ENCODE results near the gene IGLON5.

IGLON5 gene

DNA sequence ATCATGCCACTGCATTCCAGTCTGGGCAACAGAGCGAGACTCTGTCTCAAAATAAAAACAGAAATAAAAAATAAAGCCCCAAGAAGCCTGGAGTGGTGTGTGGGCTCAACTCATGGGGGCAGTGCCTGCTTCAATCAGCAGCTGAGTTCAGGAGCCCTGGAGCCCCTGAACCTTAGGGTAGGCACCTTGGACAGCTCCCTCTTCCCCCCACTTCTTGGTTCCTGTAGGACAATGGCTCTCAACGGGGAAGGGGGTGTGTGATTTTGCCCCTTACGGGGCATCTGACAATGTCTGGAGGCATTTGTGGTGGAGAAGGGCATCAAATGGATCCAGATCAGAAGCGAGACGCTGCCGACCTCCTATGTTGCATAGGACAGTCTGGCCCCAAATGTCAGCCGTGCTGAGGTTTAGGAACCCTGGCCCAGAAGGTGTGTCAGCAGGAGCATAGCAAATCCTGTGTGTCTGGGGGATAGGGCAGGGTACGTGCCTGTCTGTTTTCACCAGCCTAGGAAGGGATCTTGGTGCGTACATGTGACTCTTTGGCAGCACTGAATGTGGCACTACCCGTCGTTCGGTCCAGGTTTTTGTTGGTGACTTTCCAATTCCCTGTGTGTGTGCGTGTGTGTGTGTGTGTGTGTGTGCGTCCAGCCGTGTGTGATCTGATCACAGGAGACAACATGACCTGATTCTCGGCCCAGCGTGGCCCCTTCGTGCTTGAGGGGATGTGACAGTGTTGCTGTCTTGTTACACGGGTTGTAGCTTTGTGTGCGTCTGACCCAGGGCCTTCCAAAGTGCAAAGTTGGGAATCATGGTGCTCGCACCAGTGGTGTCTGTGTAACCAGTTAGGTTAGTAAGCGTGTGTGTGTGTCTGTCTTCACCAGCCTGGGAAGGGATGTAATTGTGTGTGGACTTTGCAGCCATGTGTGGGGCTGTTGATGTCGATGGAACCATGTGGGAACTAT lies 7.5 kb downstream of the IGLON5 start:
- no peak for DNase-seq

GRCh38 chr19:51319649-51320279 lies 8.3 kb downstream of the IGLON5 start:
- no peak for DNase-seq

- DNase-seq: no peak
Measured at GRCh38 chr19:51320280-51320657, 8.8 kb downstream of the IGLON5 start.

DNA sequence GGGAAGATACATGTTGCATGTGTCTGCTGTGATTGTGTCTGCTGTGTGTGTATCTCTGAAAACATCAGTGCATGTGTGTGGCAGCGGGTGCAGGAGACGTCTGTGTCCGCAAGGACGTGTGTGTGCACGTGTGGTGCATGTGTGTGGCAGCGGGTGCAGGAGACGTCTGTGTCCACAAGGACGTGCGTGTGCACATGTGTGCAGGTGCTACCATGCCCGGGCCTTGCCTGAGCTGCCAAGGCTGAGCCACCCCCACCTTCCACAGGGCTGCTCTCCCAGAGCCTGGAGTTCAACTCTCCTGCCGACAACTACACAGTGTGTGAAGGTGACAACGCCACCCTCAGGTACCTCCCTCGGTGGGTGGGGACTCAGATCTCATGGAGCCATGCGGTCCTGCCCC lies 10.4 kb downstream of the IGLON5 start:
- no peak for DNase-seq

- DNase-seq: no peak
Measured at GRCh38 chr19:51323481-51324166, 12.2 kb downstream of the IGLON5 start.

- DNase-seq: no peak
Measured at GRCh38 chr19:51324167-51324481, 12.7 kb downstream of the IGLON5 start.

DNA sequence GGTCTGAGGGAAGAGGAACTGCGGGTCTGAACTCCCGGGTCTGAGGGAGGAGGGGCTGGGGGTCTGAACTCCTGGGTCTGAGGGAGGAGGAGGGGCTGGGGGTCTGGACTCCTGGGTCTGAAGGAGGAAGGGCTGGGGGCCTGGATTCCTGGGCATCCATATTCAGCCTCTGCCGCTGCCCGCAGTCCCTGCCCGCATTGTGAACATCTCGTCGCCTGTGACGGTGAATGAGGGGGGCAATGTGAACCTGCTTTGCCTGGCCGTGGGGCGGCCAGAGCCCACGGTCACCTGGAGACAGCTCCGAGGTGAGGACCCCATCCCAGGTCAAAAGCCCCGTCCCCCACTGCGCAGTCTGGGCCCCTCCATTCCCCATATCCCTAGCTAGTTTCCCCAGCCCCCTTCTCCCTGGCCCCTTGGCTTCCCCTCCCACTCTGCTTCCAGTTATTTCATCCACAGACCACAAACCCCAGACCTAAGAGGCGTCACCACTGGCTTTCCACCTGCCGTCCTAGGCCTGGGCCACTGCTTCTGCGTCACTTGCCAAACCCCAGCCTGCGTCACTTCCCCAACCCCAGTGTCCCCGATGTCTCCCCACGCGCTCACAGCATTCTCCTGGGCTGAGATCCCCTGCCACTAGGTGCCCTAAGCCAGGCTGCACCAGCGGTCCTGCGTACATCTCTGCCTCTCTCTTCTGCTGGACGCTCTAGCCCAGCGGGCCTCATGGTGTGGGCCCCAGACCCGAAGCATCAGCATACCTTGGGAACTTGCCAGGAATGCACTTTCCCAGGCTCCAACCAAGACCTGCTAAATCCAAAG lies 13.9 kb downstream of the IGLON5 start:
- no peak for DNase-seq

DNA sequence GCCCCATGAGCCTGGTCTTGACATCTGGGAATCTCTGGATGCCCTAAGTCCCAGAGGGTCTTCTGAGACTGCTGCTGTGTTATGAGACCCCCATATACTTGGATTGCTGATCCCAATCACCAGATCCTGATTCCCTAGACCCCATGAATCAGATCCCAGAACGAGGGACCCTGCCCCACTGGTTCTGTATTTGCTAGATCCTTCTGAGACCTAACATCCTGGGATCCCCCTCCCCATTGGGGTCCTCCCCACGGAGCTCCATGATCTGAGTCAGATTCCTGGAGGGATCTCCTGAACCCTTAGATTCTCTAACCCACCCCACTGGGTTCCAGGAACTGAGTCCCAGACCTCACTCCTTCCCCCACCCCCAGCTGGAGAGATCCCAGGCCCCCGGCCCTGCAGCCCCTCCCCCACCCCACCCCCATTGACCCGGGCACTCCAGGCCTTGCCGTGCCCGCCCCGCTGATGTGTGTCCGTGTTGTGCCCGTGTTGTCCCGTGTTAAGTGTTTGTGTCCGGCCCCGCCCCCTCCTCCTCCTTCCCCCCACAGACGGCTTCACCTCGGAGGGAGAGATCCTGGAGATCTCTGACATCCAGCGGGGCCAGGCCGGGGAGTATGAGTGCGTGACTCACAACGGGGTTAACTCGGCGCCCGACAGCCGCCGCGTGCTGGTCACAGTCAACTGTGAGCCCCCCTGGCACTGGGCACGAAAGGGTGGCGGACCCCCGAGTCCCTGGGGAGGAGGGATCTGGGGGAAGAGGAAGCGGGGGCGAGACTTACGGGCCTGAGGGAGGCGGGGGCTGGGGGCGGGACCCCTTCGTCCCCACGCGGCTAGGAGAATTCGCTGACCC lies 15.0 kb downstream of the IGLON5 start:
- DNase-seq: no peak

DNA sequence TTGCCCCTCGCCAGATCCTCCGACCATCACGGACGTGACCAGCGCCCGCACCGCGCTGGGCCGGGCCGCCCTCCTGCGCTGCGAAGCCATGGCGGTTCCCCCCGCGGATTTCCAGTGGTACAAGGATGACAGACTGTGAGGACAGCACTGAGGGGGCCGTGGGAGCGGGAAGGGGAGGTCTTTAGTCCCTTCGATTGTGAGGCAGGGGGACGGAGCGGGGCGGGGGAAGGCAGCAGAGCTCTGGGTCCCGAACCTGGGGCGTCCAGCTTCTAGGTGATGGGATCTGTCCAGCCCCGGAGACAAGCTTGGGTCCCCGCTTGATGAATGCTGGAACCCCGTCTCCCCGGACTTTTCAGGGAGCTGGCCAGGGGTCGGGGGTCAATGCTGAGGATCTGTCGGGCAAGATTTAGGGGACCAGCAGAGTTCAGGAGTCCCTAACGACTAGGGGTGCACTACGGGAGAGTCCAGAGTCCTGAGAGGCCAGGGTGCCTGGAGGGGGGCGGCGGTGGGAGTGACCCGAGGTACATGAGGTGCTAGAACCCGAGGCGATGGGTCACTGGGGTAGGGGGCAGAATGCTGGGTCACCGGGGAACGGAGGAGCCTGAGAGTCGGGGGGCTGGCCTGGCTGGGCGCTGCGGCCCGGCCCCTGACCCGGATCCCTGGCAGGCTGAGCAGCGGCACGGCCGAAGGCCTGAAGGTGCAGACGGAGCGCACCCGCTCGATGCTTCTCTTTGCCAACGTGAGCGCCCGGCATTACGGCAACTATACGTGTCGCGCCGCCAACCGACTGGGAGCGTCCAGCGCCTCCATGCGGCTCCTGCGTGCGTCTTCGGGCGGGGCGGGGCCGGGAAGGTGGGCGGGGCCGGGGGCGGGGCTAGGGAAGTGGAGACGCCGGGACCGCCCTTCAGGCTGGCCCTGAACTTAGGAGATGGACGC lies 15.9 kb downstream of the IGLON5 start:
- peak; percentile 26 to 28 for DNase-seq

DNA sequence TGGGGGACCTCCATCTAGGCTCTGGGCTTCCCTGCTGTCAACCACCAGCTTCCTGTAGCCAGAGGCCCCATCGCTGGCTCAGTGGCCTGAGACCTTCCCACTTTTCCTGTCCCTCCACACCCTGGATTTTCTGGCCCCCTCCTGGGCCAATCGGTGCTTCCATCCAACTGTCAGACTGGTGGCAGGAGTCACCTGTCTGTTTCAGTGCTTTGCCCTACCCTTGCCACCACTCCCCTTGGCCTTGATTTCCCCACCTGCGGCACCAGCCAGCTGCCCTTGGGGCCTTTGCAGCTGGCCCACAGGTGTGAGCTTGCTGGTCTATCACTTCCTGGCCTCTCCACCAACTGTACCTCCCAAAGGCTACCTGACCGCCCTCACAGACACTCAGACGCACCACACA lies 18.0 kb downstream of the IGLON5 start:
- DNase-seq: no peak

DNA sequence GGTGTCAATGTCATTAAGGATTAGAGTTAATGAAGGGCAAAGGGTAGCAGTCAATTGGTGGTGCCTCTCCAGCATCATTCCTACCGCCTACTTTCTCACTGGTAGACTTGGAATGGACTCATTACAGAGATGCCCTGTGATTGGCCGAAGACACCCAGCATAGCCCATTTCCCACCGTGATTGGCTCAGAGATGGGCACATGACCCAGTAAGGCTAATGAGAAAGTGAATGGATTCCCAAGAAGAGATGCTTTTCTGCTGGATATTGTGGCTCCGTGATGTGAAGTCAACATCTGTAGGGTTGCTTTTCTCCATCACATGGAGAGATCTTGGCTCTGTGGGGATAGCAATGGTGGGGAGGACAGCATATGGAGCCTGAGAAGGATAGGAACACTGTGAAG lies 18.9 kb downstream of the IGLON5 start:
- no peak for DNase-seq

DNA sequence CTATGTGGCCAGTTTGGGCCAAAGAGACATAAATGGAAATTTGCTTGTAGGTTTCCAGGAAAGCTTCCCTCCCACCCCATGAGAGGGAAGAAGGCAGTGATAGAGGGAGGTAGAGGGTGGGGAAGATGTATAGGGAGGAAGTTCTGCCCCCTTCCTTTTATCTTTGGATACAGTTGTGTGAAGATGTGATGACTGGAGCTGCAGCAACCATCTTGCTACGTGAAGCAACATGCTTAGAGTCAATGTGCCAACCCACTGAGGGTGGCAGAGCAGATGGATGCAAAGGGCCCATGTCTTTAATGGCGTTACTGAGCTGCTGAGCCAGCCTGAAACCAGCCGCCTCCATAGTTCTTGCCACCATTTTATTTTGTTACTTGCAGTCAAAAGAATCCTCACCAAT lies 19.7 kb downstream of the IGLON5 start:
- no peak for DNase-seq

DNA sequence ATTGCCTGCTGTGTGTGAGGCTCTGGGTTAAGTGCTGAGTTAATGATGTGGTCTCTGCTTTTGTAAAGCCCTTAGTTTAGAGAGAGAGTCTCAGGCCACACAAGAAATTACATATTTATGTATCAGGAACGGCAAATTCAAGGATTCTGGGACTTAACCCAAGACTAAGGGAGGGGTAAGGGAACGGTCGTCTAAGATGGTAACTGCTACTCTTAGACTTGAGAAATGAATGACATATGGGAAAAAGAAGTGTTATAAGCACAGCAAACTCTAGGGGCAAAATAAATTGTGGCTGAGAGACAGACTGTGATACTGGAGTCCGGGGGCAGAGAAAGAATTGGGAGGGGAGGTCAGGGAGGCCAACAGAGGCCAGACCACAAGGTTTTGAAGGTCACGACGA lies 20.3 kb downstream of the IGLON5 start:
- DNase-seq: no peak

- DNase-seq: no peak
Measured at GRCh38 chr19:51333836-51334460, 22.5 kb downstream of the IGLON5 start.

DNA sequence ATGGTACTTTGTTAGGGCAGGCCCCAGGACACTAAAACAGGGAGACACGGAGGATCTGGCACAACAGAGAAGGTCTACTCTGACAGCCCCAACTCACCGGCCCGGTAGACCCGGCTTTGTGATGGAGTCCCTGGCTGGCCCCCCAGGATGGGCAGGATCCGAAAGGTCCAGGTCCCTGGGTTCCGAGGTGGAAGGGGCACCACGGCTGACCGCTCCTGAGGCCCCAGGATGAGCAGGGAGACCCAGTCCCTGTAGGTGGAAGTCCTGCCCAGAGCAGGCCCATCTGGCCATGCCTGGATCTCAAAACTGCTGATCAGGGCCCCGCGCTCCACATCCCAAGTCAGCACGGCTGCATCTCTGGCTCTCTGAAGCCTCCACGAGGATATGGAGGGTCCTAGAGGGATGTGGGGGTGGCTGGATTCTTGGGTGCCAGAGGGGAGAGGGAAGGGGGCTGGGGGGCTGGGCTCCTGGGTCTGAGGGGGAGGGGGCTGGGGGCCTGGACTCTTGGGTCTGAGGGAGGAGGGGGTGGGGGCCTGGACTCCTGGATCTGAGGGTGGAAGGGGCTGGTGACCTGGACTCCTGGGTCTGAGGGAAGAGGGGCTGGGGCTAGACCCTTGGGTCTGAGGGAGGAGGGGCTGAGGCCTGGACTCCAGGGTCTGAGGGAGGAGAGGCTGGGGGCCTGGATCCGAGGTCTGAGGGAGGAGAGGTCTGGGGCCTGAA lies 25.9 kb downstream of the IGLON5 start:
- no peak for DNase-seq

DNA sequence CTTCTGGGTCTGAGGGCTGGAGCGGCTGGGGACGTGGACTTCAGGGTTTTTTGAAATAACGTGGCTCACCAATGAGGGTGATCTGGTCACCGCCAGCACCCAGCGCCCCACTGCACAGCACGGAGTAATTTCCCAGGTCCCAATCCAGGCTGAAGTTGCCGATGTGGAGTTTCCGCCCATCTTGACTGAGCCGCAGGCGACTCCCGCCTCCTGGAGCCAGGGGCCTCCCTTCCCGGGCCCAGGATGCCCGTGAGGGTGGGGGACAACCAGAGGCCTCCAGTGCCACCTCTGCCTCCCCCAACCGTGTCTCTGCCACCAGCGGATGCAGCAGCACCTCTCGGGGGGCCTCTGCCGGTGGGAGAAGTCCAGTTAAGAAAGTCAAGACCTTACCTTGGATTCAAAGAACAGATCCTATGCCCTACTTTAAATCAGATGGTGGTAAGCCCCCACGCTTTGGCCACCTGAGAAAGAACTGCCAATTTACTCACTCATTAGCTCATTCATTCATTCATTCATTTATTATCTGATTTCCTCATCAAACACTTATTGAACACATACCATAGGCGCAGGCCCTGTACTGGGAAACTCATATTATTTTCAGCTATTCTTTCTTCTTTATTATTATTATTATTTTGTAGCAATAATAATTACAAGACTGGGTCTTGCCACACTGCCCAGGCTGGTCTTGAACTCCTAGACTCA lies 26.6 kb downstream of the IGLON5 start:
- no peak for DNase-seq

GRCh38 chr19:51338563-51339312 lies 27.3 kb downstream of the IGLON5 start:
- peak; percentile 86 for DNase-seq

DNA sequence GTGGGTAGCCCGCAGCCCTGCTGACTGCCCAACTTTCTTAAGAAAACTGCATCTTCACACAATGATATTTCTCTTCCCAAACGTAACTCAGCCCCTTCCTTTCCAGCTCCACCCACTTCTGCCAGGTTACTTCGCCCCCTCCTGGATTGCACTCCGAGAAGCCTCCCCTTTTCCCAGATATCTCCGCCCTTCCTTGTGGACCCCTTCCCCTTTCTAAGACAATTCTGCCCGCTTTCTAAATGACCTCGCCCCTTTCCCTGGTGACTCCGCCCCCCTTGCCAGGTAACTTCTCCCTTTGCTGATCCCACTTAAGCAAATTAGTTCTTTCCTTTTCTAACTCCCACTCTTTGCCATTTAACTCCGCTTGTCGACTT lies 27.9 kb downstream of the IGLON5 start:
- no peak for DNase-seq
